Measurements from ENCODE around the gene CHRNB2.
"Not testable (repeated sequence)": the region's sequence is repeated elsewhere in the genome, so short reads cannot be mapped to it uniquely, and the experiment has no call there.

Gene CHRNB2, protein sequence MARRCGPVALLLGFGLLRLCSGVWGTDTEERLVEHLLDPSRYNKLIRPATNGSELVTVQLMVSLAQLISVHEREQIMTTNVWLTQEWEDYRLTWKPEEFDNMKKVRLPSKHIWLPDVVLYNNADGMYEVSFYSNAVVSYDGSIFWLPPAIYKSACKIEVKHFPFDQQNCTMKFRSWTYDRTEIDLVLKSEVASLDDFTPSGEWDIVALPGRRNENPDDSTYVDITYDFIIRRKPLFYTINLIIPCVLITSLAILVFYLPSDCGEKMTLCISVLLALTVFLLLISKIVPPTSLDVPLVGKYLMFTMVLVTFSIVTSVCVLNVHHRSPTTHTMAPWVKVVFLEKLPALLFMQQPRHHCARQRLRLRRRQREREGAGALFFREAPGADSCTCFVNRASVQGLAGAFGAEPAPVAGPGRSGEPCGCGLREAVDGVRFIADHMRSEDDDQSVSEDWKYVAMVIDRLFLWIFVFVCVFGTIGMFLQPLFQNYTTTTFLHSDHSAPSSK

DNA sequence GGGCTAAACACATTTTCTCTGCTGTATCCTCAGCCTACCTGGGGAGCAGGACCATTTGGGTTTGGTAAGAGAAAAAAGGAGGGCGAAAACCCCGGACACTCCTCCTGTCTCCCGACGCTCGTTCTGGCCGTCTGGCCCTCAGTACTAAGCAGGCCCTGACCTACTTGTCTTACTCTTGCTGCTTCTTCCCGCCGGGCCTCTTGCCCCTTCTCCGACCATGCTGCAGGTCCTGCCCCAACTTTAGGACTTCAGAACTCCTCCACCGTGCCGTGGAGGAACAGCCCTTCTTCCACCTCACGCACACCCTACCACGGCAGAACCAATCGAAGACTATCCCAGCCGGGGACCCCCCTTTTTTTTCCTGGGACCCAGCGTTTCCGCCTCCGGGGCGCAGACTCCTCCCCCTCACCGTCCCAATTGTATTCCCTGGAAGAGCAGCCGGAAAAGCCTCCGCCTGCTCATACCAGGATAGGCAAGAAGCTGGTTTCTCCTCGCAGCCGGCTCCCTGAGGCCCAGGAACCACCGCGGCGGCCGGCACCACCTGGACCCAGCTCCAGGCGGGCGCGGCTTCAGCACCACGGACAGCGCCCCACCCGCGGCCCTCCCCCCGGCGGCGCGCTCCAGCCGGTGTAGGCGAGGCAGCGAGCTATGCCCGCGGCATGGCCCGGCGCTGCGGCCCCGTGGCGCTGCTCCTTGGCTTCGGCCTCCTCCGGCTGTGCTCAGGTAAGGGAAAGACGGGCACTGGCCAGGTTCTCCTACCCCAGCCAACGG, at the start of gene CHRNB2:
TSS of gene CHRNB2 (plus strand) at position 393 of the 771 bp plus-strand sequence. CDS start at position 660, 267 bp downstream.
- DNase-seq (ENCODE audit: low read depth in 2 of 2): peak; percentile 46 to 55

DNA sequence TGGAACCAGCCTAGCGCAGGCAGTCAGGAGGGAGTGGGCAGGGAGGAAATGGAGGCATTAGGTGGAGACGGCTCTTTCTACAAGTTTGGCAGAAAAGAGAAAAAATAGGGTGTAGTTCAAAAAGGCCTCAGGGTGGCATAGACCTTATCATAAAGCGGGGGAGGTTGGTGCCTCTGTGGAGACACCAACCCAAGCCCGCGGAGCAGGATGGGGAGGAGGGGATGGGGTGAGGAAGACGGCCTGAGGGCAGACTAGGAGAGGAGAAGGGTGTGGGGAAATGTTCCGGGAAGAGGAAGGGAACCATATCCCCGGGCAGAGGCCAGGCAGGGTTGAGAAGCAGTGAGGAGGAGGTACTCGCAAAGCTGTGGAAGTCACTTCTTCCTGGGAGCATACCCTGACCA, 48.0 kb upstream of the CHRNB2 start:
- no peak for DNase-seq (ENCODE audit: low read depth in 2 of 2)

DNA sequence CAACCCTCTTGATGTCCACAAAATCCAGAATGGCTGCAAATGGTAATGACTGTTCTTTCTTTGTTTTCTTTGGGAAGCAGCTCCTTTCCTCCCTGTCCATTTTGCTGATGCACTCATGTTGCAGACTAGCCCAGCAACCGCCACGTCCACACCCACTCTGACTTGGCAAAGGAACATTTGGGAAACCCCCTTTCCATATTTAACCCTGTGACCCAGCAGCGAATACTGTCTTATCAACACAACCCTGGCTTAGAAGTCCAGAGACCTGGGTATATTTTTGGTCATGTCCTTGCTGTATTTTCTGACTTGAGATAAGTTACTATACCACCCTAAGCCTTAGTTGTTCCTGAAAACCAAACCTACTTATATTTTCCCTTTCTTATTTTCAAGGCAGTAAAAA, 47.2 kb upstream of the CHRNB2 start:
- DNase-seq (ENCODE audit: low read depth in 2 of 2): no peak

DNA sequence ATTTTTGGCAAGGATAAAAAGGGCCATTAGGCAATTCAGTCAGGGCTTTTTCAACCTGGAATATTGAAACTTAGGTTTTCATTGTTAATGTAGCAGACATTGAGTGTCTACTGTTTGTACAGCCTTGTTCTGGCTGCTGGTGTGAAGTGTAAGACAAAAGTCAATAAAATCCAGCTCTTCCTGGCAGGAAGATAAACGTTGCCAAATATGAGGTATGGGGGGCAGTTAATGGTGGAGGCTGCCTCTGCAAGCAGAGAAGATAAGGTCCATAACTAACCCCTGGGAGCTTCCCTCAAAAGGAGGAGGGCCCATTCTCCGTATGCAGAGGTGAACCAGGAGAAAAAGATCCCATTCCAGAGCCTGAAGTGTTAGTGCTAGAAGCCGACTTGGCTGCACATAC, 45.9 kb upstream of the CHRNB2 start:
- DNase-seq (ENCODE audit: low read depth in 2 of 2): no peak

DNA sequence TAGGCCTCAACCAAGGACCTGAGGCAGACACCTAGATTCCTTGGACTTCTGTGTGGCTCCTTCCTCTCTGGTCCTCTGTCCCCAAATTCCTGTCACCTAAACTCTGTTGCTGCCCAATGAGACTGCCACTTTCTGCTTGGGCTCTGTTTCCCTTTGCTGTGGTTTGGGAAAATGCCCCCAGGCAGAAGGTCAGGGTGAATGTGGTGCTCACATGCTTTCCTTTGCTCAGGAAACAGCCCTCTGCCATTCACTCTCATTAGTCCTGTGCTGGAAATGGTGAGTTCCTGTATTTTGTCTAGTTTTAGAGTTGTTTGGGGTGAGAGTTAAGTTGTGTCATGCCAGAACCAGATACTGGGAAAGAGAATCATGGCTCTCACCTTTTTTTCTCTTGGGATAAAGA, 42.7 kb upstream of the CHRNB2 start:
- no peak for DNase-seq (ENCODE audit: low read depth in 2 of 2)

DNA sequence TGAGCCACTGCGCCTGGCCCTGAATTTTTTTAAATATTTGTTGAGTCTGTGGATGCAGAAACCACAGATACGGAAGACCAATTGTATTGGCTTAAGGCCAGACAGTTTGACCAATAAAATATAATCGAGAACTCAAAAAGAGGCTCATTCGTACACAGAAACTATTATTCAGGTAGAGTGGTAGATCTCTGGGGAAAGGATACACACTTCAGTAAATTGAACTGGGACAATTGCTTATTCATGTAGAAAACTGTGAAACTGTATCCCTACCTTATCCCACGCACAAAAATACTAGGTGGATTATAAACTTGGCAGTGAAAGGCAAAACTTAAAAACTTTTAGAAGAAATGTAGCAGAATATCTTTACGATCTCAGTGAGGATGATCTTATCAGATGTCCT, 40.4 kb upstream of the CHRNB2 start:
- DNase-seq (ENCODE audit: low read depth in 2 of 2): no peak

DNA sequence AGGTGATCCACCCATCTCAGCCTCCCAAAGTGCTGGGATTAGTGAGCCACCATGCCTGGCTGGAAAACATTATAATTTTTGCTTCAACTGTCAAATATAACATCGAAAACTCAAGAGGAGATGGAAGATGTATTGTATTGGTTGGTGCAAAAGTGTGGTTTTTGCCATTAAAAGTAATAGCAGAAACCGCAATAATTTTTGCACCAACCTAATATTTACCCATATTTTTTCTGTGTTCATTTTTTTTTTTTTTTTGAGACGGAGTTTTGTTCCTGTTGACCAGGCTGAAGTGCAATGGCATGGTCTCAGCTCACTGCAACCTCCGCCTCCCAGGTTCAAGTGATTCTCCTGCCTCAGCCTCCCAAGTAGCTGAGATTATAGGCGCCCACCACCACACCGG, 38.3 kb upstream of the CHRNB2 start:
- no peak for DNase-seq (ENCODE audit: low read depth in 2 of 2)

DNA sequence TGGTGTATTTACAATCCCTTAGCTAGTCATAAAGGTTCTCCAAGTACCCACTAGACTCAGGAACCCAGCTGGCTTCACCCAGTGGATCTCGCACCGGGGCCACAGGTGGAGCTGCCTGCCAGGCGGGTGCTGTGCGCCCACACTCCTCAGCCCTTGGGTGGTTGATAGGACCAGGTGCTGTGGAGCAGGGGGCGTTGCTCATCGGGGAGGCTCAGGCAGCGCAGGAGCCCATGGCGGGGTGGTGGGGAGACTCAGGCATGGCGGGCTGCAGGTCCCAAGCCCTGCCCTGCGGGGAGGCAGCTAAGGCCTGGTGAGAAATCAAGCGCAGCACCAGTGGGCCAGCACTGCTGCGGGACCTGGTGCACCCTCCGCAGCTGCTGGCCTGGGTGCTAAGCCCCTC, 35.6 kb upstream of the CHRNB2 start:
- not testable (repeated sequence) for DNase-seq (ENCODE audit: low read depth in 2 of 2)

DNA sequence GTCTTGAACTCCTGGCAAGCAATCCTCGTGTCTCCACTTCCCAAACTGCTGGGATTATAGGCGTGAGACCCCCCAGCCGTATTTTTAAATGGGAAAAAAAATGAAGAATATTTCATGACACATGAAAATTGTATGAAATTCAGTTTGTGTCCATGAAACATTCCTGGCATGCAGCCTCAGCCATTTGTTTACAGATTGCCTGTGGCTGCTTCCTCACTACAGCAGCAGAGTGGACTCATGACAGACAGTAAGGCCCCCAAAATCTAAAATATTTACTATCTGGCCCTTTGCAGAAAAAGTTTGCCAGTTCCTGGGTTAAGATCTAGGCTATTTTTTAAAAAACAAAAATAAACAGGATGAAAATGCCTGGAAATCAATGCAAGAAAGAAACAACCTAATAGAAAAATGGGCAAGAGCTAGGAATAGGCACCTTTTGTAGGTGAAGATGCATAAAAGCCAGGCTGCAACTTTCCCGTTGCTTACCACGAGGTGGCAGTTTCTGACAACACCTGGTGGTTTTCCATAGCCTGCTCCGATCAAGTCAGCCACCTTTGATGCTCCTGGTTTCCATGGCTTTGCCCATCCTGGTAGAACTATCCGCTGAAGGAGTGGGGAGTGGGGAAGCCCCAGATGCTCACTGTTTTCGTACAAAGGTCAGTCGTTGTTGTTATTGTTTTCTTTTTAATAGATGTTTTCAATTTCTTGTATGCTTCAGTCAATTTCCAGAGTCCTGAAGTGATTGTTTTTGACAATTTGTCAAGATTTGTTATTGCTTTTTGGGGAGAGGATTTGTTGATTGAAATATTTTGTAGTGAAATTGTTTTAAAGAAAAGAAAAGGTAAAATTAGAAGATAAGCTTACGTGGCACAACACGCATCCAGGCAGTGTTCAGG, 33.4 kb upstream of the CHRNB2 start:
- no peak for DNase-seq (ENCODE audit: low read depth in 2 of 2)

DNA sequence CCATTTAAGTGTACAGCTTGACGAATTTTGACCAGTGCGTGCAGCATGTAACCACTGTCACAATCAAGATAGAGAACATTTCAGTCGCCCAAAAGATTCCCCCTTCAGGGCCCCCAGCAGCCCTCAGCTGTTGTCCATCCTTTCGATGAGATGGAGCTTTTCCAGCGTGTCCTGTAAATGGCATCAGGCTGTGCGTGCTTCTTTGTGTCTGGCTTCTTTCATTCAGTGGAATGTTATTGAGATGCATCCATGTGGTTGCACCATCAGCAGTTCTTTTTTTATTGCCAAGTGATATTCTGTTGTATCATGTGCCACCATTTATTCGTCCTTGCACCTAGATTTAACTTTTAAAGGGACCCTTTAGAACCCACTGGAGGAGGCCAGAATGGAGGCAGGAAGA, 31.0 kb upstream of the CHRNB2 start:
- DNase-seq (ENCODE audit: low read depth in 2 of 2): no peak

DNA sequence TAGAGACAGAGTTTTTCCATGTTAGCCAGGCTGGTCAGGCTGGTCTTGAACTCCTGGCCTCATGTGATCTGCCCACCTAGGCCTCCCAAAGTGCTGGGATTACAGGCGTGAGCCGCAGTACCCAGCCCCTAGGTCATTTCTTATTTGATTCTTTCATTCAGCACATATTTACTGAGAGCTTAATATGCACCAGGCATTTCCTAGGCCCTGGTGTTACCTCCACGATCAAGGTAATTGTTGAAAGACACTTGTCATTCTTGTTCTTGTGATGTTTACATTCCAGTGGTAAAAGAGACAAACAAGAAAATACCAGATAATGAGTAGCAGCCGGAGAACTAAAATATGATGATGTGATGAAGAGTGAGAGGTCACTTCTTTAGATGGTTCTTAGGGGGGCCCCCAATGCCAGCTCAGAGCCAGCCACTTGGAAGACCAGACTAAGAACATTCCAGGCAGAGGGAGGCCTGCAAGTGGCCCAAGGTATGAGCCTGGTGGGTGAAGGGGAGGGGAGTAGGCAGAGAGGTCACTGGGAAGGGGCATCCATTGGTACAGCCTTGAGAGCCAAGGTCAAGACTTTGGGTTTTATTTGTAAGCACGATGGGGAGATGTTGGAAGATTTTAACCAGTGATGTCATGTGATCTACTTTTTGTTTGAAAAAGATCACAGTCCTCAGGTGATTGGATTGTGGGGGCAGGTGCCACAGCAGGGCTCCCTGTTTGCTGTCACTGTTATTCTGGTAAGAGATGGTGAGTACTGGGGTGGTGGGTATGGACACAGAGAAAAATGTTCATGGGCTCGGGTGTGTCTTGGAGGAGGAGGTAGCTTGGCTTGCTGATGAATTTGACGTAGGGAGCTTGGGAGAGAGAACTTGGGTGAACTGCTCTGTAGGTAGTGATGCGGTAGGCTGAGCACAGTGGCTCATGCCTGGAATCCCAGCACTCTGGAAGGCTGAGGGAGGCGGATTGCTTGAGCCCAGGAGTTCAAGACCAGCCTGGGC, 27.8 kb upstream of the CHRNB2 start:
- DNase-seq (ENCODE audit: low read depth in 2 of 2): no peak

DNA sequence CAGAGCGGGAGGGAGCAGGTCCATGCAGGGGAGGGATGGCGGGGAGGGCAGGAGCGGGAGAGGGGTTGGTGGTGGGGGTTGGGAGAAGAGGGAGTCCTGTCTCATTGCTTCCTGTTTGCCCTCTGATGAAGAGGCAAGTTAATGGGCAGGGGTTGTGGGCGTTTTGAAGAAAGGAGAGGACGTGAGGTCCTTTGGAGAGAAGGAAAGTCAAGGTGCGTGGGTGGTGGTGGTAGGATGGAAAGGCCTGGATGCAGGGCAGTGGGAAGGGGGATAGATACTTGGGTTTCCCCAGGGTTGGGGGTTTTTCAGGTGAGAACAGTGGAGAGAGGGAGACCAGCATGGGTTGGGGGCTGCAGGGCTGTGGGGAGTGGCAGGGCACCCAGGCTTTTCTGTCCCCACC, 26.3 kb upstream of the CHRNB2 start:
- DNase-seq (ENCODE audit: low read depth in 2 of 2): no peak

DNA sequence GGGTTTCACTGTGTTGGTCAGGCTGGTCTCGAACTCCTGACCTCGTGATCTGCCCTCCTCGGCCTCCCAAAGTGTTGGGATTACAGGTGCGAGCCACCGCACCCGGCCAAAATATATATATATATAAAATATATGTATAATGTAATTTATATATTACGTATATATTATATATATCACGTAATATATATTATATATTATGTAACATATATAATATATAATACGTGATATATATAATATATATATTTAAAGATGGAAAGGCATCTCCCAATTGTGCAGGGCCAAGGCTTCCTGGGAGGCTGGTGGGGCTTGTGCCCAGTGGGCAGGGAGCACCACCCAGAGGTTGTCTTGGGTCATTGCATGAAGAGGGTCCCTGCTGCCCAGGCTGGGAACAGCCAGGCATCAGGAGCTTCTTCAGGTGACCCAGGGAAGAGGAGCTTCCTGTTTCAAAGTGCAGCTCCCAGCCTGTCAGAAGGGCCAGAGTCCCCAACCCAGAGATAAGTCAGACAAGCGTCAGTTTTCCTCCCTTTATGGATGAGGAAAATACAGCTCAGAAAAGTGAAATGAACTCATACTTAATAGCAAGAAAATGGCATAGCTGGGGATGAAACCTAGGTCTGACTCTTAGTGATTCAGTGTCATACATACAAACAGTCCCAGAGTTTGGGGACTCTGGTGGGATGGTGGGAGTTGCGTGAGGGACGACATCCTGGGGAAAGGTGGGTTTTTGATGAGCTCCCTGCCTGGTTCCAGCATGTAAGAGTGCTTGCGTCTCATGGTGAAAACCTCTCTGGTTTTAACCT, 21.1 kb upstream of the CHRNB2 start:
- peak; percentile 35 to 37 for DNase-seq (ENCODE audit: low read depth in 2 of 2)

DNA sequence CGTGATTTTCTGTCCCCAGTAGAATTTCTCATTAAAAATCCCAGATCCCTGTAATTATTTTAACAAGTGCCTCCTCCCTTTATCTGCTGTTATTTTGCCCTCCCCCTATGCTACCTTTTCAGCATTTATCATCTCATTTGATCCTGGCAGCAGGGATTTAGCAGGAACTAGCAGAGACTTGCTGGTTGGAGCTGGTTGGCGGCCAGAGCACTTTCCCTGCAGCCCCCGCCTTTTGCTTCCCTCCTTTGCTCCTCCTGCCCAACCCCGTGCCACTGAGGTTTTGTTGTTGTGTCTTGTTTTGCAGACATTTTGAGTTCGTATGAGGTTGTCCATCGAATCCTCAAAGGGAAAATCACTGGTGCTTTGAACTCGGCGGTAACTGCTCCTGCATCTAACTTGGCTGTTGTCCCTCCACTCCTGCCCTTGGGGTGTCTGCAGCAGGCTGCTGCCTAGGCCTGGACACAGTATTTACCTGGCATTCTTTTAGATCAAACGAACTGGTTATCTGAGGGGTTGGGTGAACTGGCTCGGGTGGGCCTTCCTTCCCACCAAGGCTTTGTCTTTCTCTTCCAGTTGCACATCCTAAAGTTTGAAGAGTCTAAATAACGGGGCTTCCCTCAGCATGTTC, 20.4 kb upstream of the CHRNB2 start:
- DNase-seq (ENCODE audit: low read depth in 2 of 2): no peak

DNA sequence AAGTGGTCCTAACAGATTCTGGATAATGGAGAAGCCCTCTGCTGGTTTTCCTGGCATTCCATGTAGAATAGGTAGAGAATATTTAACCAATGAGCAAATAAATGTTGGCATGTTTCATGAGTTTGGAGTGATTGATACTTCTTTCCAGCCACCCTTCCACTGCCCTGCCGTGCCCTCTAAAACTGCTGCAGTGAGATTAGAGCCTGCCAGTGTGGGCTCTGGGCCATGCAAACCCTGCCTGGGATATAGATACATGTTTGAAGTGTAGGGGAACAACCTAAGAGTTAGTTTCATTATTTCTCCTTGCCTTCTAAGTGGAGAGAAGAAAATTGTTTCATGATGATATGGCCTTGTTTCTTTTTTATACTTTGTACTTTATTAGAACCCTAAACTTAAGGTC, 19.6 kb upstream of the CHRNB2 start:
- DNase-seq (ENCODE audit: low read depth in 2 of 2): no peak

DNA sequence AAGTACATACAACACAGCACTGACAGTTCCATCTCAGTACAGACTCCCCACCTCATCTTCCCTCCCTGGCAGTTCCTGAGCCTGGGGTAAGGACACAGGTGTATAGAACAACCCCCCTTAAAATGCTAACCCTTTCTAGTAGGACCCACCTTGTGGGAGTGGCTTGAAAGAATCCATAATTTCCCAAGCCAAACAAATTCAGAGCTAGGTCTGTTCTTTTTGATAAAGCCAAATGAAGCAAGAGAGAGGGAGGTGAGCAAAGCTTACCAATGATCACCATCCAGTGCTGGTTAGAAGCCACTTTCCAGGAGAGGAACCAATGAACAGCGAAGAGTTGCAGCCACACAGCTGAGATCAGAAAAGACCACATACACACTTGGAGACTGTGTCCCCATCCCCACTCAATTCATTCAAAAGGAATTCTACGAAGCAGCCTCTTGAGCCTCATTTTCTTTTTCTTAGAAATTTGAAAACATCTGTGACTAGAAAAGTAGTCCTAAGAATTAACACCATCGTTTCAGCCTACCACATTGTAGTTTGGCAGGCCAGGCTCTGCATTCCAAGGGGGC, 18.3 kb upstream of the CHRNB2 start:
- DNase-seq (ENCODE audit: low read depth in 2 of 2): no peak

DNA sequence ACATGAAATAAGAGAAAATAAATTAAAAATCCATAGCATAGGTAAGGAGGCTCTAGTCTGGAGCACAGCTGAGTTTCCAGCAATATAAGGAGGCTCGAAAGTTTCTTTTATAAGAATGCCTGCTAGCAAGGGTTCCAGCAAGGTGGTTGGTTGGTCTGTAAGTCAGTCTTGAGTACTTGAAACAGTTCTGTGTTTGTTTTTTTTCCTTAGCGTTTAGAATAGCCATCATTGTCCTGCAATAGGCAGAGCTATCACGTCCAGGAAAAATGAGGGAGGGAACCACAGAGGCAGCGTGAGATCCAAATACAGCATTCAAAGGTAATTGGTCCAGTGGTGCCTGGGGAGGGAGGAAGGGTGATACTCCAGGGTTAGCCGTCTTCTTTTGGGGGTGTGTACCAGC, 17.5 kb upstream of the CHRNB2 start:
- DNase-seq (ENCODE audit: low read depth in 2 of 2): no peak

DNA sequence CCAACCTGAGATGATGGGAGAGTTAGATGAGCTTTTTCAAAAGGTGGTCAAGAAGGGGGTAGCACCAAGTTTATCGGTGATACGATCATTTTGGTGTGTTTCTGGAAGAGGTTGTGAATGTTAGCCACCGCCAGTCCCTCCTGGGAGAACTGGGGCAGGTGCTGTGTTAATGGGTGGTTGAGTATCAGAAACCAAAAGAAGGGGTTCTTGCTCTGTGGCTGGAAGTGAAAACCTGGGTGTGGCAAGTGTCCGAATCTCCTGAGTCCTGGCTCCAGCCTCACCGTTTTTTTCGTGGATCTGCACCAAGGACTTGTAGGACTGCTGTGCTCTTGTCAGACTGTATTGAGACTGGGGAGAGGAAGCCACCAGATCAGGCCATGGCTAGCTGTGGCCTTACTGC, 16.9 kb upstream of the CHRNB2 start:
- no peak for DNase-seq (ENCODE audit: low read depth in 2 of 2)

DNA sequence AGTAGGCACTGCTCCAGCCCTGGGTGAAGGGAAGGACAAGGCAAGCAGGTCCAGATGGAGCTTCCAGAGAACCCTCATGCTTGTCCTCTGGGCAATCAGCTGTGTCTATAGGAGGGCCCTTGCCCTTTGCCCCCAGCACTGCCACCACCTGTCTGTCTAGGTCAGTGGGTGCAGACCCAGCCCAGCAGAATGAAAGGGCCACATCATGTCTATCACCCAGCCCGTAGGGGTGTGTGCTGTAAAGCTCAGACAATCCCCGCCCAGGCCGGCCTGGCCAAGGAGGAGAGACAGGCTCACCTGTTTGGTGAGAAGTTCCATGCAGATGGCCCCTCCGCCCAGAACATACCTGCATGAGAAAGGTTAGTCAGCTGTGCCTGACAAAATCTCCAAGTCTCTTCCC, 16.1 kb upstream of the CHRNB2 start:
- no peak for DNase-seq (ENCODE audit: low read depth in 2 of 2)

All from activated CD4-positive, alpha-beta T cell treated with anti-CD3 and anti-CD28 coated beads for 24 hours (primary cell).